Measurements from ENCODE around the gene RAB40C. TPM values are rescaled to one million over a fixed set of nuclear protein-coding genes. Genes with fewer than 3 reads are reported as not detected.

Gene RAB40C
- total and polyA plus RNA-seq, 9 of the 15 experiments (the other 6 are each of a cell fraction or from before 2014, with no cell fraction given): 0.17 to 23.4 (median 8.7) TPM

DNA sequence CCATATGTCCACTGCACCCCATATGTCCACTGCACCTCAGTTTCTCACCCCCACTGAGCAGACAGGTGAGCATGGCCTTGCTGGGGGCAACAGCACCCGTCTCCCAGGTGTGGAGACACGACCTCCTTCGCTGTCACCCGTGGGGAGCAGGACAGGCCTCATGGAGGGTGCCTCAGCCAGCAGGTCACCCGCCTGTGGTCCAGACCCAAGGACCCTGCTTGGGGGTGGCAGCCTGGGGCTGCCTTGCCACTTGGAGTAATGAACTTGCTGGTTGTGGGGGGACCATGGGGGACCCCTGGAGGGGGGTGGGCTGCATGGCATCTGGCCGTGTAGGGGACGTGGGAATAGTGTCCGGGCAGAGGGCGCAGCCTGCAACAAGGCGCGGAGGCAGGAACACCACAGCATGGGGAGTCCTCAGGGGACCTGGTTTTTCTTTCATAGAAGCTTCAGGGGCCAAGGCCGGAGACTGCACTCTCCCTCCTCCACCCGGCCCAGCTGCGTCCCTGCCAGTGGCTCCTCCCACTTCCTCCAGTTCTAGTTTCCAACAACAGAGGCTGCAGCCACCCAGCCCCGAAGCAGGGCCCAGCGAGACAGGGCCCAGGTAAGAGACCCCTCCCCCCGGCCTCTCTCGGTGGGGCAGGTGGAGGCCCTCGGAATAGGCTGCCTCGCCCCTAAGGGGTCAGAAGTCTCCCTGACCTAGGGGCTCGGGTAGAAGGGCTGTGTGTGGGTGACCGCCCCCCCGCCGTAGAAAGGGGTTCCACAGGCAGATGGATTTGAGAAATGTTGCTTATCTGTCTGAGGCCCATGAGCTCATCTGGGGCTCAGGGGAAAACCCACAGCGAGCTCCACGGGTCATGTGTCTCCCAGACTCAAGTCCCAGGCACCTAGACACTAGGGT, 23.1 kb upstream of the RAB40C start, which contains the start of gene NHLRC4 (continued):
- TF ChIP-seq PBX2 (CRISPR knock-in tag; IDR thresholded peaks at IDR 0.05; ENCODE audit: low read depth) (no peak), PBX2 (tag; conservative IDR thresholded peaks at IDR 0.05; ENCODE audit: low read depth) (peak; percentile 35; the same call in 1 of the 2 replicates), DPF2 (IDR thresholded peaks at IDR 0.05) (peak; percentile 89), FOSL1 (tag; conservative IDR thresholded peaks at IDR 0.05) (peak; percentile 76), EP400 (IDR thresholded peaks at IDR 0.05) (peak; percentile 84), VEZF1 (CRISPR knock-in tag; IDR thresholded peaks at IDR 0.05) (peak; percentile 100), CCNT2 (IDR thresholded peaks at IDR 0.05; ENCODE audit: borderline replicate concordance, extremely low read depth, insufficient read length, low read depth, low read length) (peak; percentile 57), FUS (optimal IDR thresholded peaks at IDR 0.05; ENCODE audit: low read depth, low read length) (no peak), CLOCK (CRISPR knock-in tag; IDR thresholded peaks at IDR 0.05; ENCODE audit: borderline replicate concordance) (no peak), OTX1 (CRISPR knock-in tag; IDR thresholded peaks at IDR 0.05) (no peak), NCOR1 (IDR thresholded peaks at IDR 0.05) (peak; percentile 75), SMARCB1 (IDR thresholded peaks at IDR 0.05; ENCODE audit: insufficient read length, low read depth) (no peak), HDAC8 (tag; IDR thresholded peaks at IDR 0.05) (peak; percentile 38; the same call in 1 of the 2 replicates), JUN (IDR thresholded peaks at IDR 0.05; ENCODE audit: borderline replicate concordance, low read depth, low read length) (peak; percentile 80), JUN (CRISPR knock-in tag; IDR thresholded peaks at IDR 0.05; ENCODE audit: borderline replicate concordance) (peak; percentile 66; the same call in 1 of the 2 replicates), GTF2F1 (IDR thresholded peaks at IDR 0.05; ENCODE audit: low read depth, low read length) (no peak), SMAD1 (IDR thresholded peaks at IDR 0.05; ENCODE audit: low read depth, low read length, partially characterized antibody) (no peak), PHTF2 (CRISPR knock-in tag; IDR thresholded peaks at IDR 0.05) (no peak)
